Dermis blood vessel endothelial cell (primary cell): ENCODE measurements around the gene VSX1. TPM values are rescaled to one million over a fixed set of nuclear protein-coding genes. Genes with fewer than 3 reads are reported as not detected.

Experiments used
- DNase-seq: peaks from one replicate; pipeline ENCODE4 v3.0.0; 2010
- total RNA-seq: library from RNA; depleted of rRNA; stranded (reverse); fragments of >200 nt; gene quantifications from 2 replicates; pipeline ENCODE4 v1.2.3, GENCODE V29; 2014

VSX1 gene
- total RNA-seq, 1 donor from 2014 or later: not detected

DNA sequence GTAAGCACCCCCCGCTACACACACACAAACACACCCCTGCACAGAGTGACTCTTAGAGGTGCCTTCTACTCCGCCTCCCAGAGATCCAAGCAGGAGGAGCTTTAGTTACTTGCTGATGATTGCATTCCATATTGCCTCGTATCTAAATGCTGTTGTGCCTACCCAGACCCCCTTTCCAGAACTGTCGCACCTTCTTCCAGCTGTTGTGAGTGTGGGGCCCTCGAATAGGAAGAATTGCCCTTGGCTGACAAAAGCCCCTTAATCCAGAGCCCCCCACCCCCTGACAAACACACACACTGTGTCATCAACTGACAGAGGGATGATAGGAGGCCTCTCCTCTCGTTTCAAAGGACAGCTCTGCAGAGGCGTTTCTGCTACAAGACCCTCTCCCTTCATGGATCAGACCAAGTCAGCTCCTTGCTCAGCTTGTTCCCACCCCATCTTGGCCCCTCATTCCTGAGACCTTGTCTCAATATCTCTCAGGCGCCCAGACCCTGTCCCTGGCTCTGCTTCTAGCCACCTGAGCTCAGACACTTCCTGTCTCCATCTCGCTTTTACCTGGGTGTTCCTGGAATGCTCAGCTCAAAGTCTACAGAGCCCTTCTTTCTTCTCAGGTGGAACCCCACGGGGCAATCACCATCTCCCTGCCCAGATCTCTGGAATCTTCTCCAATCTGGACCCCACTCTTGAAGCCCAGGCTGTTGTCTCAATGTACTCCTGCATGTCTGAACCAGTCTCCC lies 4.0 kb upstream of the VSX1 start:
- DNase-seq: no peak

DNA sequence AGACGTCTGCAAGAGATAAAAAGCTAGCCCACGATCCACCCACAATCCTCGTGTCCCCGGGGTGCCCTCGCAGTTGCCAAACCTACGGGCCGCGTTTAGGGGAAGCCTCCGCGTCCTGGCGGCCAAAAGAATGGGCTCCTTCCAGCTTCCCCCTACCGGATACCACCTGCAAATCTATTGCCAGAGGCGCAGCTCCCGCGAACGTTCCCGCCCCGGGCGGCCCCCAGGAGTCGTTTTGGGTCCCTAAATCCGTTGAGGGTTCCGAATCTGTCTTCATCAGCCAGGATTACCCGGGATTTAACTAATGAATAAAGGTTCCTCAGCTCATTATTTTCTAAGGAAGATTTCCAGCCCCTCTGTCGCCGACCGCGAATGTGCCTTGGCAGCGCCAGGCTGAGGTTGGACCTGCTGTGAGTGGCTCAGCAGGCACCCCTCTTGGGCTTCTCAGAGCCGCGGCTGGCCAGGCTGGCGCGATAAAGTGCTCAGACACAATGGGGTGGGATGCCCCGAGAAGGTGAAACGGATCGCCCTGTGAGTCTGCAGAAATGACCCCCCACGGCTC lies 2.8 kb upstream of the VSX1 start:
- no peak for DNase-seq

DNA sequence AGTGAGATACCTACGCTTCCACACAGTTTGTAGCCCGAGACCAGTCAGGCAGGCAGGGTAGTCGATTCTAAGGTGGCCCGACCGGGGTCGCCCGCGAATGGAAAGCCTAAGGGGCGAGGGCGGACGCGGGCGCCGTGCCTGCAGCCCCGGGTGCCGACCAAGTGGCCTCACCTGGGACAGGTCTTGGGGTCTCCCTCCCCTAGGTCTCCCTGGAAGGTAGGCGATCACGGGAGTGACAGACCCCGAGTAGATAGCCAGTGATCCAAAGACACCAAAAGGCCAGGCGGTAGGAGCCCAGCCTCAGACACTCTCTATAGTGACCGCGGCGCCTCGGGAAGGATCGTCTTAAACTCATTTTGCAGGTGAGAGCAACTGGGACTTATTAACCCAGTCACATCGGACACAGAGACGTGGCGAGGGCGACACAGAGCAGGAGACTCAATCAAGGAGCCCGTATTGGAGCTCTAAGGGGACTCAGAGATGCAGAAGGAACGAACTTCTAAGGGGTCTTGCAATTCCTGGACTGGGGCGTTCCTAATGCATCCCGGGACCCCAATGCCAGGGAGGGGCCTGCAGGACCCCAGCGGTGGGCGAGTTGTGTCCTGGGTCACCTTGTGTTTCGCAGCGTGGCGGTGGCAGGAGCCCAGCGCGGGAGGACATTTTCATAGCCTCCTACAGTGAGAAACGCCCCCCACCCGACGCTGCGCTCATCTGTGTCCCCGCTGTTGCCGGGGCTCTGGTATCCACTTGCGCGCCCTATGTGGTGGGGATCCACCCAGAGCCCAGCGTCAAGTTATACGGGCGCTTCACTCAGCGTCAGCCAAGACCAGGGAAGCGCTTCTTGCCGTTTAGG lies 2.1 kb upstream of the VSX1 start:
- peak; percentile 28 for DNase-seq

DNA sequence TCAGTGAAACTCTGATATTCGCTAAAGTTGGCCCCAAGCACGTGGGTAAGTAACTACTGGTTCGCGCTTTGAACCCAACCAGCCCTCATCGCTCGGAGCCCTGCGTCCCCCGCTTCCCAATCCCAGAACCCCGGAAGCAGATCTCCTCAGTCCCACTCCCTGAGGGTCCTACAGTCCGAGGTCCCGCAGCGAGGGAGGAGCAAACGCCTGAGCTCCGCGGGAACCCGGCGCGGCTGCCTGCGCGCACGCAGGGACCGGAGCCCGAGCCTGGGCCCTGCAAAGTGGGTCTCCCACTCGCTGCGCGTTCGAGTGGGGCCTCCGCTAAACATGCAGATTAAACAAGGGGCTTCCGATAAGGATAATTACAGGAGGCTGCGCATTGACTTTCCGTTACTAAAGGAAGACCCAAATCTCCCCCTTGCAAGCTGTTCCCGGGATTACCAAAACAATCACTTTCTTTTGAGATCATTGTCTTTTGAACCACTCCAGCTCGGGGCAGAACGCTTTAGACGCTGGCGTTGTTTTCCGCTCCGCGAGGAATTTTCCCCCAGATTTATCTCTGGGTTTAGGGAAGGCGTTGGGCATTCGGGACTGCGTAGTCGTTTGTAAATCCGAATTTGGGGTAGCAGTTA lies 1.3 kb upstream of the VSX1 start:
- no peak for DNase-seq

GRCh38 chr20:25082498-25082873 lies 545 bp upstream of the VSX1 start:
- DNase-seq: no peak

DNA sequence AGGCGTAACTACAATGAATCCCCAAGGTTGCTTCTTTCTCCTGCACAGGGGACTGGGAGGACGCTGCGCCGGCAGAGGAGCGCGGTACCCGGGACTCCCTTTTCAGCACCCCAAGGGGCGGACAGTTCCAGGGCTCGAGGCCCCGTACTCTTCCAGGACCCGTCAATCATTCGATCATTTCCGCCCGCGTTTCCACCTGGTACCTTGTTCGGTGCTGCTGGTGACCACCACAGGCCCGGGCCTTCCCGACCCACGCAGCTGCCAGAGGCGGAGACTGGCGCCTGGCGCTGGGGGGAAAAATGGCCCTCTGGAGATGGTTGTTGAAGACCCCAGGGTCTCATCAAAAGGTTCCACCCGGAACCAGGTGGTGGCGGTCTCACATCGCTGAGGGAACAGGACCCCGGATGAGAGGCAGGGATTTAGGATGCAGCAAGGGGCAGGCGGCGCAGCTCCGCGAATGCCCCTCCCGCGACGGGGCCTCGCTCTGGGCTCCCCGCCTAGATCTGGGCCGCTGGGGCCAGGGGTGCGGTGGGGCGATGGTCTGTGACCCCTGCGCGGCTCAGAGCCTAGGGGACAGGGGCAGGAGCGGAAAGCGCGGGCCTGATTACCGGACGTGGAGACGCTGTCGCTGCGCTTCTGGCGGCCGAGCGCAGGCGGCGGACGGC lies 744 bp downstream of the VSX1 start:
- DNase-seq: peak; percentile 27

GRCh38 chr20:25079171-25079570 lies 2.8 kb downstream of the VSX1 start:
- DNase-seq: no peak

DNA sequence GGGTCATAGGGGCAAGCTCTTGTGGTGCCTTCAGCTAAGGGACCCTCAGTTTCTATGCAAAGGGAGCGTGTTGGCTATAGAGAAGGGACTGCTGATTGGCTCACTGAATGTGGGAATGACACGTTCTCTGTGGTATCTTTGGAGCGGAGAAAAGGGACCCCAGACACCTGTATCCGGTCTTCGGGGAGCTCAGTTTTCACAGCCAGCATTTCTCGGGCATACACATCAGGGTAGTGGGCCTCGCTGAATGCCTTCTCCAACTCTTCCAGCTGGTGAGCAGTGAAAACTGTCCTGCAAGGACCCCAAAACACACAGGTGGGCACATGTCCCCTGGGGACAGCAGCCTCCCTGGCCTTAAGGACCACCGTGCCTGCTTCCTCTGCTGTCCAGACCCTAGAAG lies 3.3 kb downstream of the VSX1 start:
- no peak for DNase-seq

DNA sequence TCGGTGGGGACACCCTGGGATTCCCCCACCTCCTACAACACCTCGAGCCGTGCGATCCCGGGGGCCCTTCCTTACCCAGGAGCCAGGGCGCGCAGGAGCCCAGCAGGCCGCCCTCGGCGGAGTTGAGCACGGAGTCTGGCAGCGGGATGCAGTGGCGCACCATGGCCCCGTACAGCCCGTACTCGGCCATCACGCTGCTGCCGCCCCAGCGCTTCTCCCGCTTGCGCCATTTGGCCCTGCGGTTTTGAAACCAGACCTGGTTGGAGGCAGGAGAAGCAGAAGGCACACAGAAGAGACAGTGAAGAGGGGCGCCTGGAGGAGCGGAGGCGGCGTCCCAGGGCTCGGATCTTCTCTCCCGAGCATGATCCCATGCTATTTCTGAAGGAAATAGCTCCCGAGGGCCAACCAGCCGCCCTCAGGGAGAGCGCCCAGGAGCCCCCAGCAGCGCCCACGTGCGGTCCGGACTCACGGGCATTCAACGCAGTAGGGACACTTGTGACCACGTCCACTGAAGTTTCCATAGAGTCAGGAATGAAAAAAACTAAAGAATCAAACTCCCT lies 4.3 kb downstream of the VSX1 start:
- no peak for DNase-seq

DNA sequence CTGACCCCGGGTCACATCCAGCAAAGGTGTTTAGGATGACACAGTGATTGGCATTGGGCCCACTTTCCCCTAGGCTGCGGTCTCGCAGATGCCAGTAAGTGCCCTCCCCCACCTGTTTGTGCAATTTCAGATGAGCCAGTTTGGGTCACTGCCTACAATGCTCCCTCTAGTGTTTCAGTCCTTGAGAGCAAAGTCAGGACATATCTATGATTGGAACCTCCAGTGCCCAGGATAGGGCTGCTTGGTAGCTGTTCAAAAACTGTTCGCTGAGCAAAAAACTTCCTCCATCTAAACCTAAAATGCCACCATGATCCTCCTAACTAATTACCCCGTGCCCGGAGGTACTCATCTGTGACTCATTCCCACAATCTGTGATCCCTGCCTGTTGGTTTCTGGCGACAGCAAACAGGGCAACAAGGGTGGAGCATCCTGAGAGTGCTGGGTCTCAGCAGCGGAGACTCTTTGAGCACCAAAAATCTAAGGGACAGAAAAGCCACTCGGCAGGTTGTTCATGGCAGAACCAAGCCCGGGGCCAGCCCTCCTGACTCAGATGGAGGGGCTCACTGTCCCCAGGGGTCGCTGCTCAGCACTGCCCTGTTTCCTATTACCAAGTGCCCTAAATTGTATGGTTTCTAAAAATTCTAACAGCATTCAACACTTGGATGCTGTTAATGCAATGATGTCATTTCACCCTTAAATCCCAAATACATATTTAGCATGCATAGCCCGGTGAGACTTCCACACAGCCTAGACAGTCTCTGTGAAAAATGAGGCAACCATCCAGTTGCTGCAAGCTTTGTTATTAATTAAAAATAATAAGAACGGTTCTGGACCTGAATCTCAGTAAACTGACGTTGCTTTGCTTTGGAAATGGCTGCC lies 5.0 kb downstream of the VSX1 start:
- DNase-seq: peak; percentile 24

GRCh38 chr20:25076201-25076600 lies 5.7 kb downstream of the VSX1 start:
- DNase-seq: no peak

GRCh38 chr20:25073544-25073943 lies 8.4 kb downstream of the VSX1 start:
- no peak for DNase-seq

- DNase-seq: no peak
Observed at GRCh38 chr20:25072226-25072811, 9.6 kb downstream of the VSX1 start.

GRCh38 chr20:25071734-25072133 lies 10.2 kb downstream of the VSX1 start:
- no peak for DNase-seq

- DNase-seq: no peak
Observed at GRCh38 chr20:25070821-25071473, 11.0 kb downstream of the VSX1 start.

- no peak for DNase-seq
Observed at GRCh38 chr20:25067102-25067987, 14.6 kb downstream of the VSX1 start.

DNA sequence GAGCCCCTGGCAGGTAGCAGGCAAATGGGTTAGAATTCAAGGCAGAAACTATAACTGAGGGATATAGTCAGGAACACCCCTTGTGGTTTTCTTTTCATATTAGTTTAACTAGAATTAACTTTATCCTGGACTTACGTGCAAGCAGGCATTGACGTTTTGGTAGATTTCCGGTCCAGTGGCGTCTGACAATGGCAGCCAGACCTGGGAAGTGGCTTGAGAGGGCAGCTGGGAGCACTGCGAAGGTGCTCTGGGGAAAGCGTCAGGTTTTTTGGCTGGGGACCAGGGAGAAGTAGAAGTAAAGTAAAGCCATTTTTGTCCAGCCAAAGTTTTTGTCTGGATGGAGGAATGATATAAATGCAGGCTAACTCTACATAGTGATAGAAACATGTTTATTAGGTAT lies 15.6 kb downstream of the VSX1 start:
- DNase-seq: peak; percentile 33

DNA sequence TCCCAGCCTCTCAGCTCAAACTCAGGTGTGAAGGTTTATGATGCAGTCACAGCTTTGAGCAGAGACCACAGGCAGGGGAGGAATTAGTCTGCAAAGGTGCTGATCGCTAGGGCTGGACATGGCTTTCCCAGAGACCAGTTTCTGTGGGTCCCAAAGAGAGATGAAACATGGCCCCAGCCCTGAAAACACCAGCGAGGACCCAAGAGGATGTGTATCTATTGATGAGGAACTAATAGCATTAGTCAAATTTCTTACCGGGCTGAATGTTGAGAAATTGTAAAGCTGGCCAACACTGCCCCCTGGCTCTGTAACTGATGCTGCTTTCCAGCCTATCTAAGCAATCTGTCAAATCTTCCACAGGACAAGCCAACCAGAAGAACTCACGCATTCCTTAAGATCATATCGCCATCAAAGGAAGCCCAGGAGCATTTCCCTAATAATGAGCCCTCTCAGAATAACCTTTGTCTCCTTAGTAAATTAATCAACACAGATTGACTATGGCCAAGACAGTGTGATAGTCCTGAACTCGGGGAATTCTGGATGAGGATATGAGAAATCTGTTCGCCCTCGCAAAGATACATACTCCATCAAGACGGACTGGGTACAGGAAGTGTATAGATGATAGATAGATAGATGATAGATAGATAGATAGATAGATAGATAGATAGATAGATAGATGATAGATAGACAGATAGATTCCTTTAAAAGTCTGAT lies 16.2 kb downstream of the VSX1 start:
- peak; percentile 81 for DNase-seq
